LNCaP clone FGC (cell line): ENCODE results near the gene CUBN.

Experiments
- DNase-seq: peaks from one replicate; pipeline ENCODE4 v3.0.0-alpha.2; 2011; ENCODE audit warnings: low read depth
- H3K4me3 ChIP-seq: 2 replicates; pipeline ENCODE4 v1.5.1; 2011; ENCODE audit warnings: mild to moderate bottlenecking, low read depth, low read length, control low read depth
- TF ChIP-seq, protein P1 (sequence below): IDR thresholded peaks from 2 replicates; pipeline ENCODE4 v1.5.1; 2012; ENCODE audit warnings: mild to moderate bottlenecking; ENCODE audit not compliant: control insufficient read depth, insufficient read depth; ENCODE audit errors: extremely low read depth

CUBN gene

DNA sequence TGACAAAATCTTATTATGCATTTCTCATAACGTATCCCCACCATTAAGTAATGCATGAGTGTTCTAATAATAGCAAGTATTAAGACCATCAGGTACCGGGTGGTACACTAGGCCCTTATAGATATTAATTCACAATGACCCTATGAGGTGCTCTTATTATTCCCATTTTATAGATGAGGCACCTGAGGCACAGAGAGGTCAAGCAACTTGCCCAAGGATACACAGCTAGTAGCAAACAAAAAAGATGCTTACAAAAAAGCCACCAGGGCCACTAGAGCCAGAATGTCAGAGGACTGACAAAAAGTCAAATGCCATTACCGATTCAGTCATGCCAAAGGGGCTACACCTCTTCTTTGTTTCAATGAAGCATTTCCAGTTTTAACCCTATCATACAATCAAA, 318.3 kb downstream of the CUBN start:
- no peak for DNase-seq
- no peak overlapping the region for H3K4me3 ChIP-seq
- TF ChIP-seq, protein P1, sequence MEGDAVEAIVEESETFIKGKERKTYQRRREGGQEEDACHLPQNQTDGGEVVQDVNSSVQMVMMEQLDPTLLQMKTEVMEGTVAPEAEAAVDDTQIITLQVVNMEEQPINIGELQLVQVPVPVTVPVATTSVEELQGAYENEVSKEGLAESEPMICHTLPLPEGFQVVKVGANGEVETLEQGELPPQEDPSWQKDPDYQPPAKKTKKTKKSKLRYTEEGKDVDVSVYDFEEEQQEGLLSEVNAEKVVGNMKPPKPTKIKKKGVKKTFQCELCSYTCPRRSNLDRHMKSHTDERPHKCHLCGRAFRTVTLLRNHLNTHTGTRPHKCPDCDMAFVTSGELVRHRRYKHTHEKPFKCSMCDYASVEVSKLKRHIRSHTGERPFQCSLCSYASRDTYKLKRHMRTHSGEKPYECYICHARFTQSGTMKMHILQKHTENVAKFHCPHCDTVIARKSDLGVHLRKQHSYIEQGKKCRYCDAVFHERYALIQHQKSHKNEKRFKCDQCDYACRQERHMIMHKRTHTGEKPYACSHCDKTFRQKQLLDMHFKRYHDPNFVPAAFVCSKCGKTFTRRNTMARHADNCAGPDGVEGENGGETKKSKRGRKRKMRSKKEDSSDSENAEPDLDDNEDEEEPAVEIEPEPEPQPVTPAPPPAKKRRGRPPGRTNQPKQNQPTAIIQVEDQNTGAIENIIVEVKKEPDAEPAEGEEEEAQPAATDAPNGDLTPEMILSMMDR, result no peak

DNA sequence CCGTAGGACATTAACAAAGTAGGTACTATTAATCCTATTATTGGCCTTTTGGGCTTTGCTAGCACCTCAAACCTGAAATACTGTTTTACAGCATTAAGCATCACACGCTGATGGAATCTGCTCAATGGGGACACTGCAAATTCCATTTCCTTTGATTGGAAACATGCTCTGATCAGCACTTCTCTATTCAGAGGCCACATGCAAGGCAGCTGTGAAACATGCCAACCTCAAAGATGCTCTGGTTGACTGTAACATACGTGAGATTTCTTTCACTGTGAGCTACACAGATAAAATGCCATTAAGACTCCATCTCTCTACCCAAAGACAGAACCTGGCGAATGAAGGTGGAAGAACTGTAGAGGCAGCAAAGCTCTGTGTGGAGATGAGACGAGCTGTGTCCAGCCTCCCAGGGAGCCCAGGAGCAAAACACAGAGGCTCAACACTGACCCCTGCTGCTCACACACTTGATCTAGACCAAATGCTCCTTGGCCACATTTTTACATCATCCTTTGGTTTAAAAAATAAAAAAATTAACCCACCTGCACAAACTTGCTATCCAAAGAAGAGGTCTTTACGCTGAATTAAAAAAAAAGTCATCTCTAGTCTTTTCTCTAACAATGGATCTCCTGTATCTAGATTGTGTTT, 320.4 kb downstream of the CUBN start:
- DNase-seq, result no peak
- TF ChIP-seq, protein P1, result peak; percentile 68
- no peak overlapping the region for H3K4me3 ChIP-seq

DNA sequence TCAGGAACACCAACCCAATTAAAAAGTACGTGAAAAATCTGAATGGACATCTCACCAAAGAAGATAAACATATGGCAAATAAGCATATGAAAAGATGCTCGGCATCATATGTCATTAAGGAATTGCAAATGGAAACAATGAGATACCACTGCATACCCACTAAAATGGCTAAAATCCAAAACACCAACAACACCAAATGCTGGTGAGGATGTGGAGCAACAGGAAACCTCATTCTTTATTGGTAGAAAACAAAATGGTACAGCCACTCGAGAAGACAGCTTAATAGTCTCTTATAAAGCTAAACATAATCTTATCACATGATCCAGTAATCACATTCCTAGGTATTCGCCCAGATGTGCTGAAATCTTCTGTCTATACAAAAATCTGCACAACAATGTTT, 325.5 kb downstream of the CUBN start:
- no peak for DNase-seq
- TF ChIP-seq, protein P1, result no peak

DNA sequence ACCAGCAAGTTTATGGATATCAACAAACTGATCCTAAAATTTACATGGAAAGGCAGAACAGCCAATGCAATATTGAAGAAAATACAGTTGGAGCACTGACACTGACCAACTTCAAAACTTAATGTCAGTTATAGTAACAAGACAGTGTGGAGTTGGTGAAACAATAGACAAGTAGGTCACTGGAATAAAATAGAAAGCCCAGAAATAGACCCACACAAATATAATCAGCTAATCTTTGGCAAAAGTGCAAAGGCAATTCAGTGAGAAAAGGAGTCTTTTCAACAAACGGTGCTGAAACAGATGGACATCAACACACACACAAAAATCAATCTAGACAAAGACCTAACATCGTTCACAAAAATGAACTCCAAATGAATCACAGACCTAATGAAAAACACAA, 326.1 kb downstream of the CUBN start:
- TF ChIP-seq, protein P1, result no peak
- no peak overlapping the region for H3K4me3 ChIP-seq
- DNase-seq, result no peak

More for the DNA sequence above, 325.5 kb downstream of the CUBN start:
- H3K4me3 ChIP-seq, result no peak overlapping the region

DNA sequence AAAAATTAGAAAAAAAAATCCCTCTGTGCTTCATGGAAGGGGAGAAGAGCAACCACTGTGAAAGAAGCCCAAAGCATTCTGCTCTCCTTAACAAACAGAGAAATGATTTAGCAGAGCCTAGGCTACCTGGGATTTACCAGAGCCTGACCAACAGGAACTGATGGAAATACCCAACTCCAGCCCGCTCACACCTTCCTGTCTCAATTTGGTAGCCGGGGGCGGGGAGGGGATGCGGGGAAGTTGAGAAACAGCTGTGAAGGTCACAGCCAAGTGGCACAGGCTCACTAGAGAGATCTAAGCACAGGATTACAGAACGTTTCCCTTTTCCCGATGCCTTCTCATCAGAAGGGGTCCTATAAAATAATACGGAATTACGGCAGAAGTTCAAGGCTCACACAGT, 330.0 kb downstream of the CUBN start:
- TF ChIP-seq, protein P1, result no peak
- H3K4me3 ChIP-seq, result no peak overlapping the region
- no peak for DNase-seq

DNA sequence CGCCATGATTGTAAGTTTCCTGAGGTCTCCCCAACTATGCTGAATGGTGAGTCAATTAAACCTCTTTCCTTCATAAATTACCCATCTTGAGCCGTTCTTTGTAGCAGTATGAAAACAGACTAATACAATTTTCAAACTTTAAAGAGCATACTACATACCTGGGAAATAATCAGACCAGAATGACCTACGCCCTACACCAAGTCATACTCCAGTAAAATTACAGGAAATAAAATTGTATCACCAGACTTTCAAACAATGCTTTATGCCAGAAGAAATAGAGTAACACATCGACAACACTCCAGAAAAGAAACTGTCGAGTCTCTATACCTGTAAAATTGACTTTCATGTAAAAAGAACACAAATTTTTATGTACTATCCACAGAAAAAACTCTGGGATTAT, 331.0 kb downstream of the CUBN start:
- TF ChIP-seq, protein P1, result no peak
- H3K4me3 ChIP-seq, result no peak overlapping the region
- no peak for DNase-seq
